ENCODE measurements around the gene SGTA.
A peak's percentile ranks its signal among the peaks of the same experiment; 100 is the strongest.
"Not testable (repeated sequence)": the region's sequence is repeated elsewhere in the genome, so short reads cannot be mapped to it uniquely, and the experiment has no call there.

SGTA gene, protein sequence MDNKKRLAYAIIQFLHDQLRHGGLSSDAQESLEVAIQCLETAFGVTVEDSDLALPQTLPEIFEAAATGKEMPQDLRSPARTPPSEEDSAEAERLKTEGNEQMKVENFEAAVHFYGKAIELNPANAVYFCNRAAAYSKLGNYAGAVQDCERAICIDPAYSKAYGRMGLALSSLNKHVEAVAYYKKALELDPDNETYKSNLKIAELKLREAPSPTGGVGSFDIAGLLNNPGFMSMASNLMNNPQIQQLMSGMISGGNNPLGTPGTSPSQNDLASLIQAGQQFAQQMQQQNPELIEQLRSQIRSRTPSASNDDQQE

DNA sequence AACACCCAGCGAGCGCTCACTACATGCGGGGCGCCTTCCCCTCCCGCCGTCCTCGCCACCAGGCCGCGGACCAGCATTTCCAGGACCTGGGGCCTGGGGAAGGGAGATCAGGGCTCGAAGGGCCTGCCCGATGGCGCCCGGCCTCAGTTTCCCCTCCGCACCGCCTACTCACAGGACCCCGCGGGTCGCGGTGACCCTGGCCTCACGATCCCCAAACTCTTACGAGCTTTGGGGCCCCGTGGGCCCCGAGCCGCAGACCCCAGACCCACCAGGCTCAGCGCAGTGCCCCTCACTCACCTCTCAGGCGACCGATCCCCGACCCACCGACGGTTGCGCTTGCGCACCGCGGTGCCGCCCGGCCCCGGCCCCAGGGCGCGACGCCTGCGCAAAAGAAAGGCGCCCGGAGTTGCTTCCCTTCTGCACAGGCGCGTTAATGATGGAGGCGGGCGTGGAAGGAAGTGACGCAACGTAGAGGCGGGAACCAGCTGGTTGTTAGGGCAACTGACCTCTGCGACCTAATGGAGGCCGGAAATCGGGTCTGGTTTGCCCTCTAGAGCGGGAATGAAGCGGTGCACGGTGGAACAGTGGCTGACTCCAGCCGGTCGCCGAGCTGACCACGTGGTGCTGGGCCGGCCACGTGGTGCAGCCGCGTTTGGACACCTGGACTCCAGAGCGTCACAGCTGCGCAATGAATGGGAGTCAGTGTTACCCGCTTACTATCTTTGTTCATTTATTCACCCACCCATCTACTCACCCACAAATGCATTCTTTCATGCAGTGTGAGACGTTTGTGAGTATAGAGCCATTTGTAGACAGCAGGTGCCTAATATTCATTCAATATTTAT, at the start of gene SGTA:
Gene SGTA (minus strand): TSS at position 338 of the 845 bp plus-strand sequence. CDS start 14,205 bp downstream, outside the sequence.
- DNase-seq = peak; percentile 96

DNA sequence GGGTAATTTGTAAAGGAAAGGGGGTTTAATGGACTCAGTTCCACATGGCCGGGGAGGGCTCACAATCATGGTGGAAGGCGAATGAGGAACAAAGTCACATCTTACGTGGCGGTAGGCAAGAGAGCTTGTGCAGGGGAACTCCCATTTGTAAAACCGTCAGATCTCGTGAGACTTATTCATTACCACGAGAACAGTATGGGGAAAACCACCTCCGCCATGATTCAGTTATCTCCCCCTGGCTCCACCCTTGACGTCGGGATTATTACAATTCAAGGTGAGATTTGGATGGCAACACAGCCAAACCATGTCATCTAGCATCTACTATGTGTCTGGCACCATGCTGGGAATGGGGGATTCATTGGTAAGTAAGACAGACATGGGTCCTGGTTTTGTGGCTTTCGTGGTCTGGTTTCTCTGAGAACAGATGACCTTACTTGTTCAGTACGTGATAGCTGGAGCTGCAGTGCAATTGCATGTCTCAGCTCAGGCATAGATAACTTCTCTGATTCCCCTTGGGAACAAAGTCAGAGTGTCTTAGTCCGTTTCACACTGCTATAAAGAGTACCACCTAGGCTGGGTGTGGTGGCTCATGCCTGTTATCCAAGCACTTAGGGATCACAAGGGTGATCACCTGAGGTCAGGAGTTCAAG, 44.9 kb upstream of the SGTA start:
- DNase-seq = no peak

DNA sequence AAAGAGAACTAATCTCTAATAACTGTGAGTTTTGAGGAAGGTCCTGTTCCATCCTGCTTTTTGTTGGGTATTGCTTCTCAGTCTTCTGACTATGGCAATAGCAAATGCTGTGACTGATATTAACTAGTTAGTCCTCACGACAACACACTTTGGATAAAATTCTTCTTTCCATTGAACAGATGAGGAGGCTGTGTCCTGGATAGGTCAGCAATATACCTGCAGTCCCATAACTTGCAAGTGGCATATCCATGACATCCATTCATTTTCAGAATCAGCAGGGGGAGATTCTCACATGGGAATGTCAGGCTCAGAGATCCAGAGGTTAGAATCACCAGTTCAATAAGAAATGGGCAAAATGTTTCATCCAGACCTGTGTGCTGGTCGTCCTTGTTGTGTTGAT, 43.9 kb upstream of the SGTA start:
- DNase-seq = no peak

DNA sequence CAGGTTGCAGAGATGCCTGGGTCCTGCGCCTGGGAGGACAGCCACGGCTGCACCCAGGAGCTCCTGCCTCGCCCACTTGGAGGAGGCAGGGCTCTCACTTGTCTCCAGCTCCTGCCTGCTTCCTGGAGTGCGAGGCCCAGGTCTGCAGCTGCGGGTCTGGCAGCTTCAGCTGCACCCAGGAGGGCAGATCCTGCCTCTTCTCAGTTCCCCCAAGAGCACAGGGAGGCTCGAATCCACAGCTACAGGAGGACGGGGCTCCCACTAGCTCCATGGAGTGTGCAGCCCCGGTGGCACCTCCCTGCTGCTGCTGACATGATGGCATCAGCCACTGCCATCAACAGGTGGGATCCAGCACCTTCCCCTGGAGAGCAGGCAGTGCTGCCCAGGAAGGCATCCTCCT, 41.1 kb upstream of the SGTA start:
- no peak for DNase-seq

DNA sequence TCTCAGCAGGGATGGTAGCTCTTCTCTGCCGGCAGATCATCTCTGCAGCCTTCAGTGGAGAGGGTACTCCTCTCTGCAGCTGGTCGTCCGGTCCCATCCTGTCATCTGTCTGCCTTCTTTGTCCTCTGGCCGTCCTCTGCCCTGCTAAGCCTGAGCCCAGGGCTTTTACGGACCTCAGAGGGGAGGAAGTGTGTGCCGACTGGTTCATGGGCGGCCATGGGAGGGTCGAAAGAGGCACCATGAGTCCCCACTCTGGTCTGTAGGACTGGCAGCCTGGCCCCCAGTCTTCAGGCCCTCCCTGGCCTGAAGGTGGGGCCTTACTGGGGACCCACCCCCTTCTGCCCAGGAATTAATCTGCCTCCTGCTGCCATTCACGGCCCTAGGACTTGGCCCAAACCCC, 40.6 kb upstream of the SGTA start:
- no peak for DNase-seq

DNA sequence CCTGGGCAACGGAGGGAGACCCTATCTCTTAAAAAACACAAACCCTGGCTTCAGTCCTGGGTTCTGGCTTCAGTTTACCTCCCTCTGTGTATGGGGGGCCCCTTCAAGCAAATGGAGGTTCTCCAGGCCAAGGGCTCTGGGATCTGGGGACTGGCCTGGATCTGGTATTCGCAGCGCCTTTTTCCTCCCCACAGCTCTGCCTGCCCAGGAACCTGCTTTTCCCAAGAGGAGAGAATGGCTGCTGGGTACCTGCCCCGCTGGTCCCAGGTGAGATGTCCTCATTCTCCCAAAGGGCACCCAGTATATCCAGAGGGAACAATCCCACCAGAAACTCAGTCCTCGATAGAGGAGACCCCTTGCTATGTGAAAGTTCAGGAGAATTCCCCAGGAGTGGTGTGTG, 39.8 kb upstream of the SGTA start:
- DNase-seq = no peak

DNA sequence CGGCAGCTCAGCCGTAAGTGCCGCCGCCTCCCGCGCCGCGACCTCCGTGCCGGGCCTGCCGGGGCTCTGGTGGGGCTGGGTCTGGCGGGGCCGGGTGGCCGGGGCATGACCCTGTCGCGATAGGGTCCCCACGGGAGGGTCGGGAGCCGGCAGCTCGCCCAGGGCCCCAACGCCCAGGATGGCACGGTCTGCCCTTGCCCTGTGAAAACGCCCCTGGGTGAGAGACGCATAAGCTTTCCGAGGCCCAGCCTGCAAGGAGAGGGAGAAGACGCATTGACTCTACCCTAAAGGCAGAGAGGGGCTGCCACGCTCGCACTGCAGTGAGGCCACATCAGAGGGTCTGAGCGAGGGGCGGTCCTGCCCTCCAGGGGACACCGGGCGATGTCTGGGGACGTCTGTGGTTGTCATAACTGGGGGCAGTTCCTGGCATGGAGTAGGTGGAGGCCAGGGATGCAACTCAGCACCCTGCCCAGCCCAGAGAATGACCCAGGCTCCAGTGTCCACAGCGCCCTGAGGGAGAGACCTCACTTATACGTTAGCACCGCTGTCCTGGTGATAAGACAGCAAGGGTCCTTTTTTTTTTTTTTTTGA, 37.1 kb upstream of the SGTA start:
- peak; percentile 5 for DNase-seq

DNA sequence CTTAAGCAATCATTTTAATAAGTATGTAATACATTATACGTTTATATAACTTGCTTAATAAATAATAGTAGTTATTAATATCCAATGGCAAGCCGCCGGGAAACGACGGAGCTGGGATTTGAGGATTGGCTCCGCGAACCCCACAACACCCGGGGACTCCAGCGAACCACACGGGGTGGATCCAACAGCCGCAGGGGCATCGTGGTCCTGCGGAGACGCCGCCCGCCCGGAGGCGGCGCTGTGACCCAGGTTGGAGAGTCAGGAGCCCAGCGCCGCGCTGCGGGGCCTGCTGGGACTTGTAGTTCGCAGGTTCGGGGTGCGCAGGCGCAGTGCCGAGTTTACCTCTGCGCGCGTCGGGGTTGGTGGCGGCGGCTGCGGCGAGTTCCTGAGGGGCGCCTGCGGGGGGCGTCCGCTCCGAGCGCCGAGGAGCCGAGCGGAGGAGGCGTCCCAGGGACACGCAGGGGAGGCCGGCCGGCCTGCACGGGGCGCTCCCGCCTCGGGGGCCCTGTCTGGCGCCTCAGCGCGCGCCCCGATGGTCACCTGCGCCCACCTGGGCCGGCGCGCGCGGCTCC, 36.6 kb upstream of the SGTA start, which contains the start of gene ZNF554:
Gene ZNF554 (plus strand): TSS at position 329 of the 572 bp plus-strand sequence. CDS start 204 bp downstream, at position 533.
- DNase-seq = peak; percentile 91

DNA sequence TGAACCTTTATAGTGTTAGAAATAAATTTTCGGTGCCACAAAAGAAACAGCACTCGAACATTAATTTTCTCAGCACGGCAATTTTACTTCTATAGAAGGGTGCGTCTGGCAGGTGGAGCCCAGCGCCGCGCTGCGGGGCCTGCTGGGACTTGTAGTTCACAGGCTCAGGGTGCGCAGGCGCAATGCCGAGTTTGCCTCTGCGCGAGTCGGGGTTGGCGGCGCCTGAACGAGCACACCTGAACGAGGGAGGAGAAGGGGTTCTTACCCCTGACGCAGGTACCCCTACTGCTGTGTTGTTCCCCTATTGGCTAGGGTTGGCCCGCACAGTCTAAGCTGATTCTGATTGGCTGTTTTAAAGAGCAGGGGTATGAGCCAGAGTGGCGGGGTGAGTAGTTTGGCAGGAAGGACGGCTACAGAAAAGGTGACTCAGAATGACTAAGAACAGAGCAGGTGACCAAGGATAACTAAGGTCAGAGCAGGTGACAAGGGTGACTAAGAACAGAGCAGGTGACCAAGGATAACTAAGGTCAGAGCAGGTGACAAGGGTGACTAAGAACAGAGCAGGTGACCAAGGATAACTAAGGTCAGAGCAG, 34.3 kb upstream of the SGTA start:
- not testable (repeated sequence) for DNase-seq

DNA sequence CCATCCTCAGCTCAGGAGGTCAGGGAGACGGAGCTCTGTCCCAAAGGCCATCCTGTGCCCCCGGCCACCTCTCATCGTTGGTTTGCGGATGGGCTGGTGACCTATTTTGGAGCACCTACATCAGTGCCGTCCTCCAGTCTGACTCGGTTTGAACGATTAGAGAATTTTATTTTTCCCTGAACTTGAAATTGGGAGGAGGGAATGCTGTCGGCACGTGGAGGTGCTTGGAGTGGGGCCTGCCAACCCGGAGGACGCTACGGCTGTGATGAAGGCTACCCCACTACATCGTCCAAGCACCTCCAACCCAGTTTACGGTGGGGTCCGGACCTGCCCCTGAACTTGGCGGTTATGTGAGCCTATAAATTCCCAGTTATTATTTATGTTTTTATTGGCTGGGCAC, 33.6 kb upstream of the SGTA start:
- no peak for DNase-seq

DNA sequence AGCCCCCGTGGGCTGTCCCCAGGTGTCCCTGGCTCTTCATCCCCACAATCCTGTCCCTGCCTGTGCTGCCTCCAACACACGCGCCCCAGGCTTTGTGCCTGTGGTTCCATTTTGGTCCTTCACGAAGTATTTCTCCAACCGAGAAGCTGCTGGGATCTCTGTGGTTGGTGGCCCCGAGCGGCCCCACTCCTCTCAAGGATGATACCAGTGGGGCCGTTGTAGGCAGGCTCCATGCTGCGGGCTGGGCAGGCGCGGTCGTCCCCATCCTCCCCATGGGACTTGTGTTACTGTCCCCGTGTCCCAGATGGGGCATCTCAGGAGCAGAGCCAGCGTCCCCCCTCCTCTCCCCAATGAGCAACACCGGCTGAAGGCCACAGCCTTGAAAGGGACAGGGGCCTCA, 32.9 kb upstream of the SGTA start:
- no peak for DNase-seq

DNA sequence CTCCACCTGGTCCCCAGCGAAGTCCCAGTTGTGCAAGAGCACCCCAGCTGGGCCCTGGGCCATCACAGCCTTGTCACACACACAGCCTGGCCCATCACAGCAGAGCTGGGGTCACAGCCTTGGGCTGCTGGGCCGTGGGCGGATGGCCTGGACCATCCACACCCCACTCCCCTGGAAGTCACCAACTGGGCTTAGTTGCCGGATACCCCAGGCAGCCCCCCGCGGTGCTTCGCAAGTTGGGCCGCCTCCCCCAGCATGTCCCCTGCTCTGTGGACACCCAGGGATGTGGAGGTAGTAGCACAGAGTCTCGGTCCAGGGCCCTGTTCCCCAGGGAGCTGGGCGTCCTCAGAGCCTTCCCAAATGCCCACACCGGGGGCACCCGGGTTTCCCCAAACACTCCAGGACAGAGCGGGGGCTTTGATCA, 32.1 kb upstream of the SGTA start:
- DNase-seq = no peak

DNA sequence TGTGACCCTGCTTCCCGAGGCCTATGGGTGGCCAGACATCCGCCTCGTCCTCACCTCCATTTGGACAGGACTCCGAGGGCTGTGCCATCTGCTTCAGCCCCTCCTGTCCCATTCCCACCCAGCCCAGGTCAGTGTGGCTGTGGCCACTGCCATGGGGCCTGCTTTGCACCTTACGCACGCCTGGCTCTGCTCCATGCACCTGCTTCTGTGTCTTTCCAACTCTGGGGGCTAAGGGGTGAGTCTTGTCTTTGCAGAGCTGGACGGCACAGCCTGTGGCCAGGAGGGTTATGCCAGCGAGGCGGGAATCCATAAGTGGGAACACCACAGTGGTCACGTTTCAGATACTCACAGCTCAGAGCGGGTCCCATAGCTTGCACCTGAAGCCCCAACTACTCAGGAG, 31.4 kb upstream of the SGTA start:
- DNase-seq = no peak

DNA sequence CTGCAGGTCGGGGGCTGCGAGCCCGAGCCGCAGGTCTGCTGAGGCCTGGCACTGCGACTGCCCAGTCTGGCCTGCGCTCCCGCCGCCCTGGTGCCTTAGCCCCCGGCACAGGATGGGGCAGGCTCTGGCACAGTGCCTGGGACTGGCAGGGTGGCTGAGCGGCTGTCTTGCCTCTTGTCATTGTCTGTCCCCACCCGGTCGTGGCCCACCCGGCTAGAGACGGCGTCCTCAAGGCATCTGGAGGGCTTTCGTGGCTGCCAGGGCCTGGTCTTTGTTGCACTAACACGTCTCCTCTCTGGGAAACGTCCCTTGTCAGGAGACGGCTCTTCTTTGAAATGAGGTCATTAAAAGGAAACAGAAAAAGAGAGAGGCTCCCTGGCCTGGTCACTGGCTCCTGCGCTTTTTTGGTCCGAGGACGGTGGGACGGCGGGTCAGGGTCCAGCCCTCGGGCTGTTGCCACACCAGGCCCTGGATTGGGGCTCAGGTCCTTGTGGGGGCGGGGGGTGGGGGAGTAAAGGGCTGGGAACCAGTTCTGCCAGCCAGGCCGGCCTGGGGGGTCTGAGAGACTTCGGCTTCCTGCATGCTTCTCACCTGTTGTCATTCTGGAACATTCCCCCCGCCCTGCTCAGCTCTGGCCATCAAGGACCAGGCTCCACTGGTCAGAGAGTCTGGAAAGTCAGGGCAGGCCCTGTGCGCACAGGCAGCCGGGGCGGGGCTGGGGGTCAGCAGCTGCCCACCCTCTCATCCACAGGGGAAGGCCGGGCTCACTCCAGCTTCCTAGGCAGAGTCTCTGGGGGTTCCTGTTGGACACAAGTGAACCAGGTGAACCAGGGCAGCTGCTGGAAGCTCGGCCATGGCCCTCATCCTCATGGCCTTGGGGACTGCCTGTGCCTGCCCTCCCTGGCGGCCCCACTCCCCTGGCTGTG, 30.4 kb upstream of the SGTA start:
- DNase-seq = no peak

DNA sequence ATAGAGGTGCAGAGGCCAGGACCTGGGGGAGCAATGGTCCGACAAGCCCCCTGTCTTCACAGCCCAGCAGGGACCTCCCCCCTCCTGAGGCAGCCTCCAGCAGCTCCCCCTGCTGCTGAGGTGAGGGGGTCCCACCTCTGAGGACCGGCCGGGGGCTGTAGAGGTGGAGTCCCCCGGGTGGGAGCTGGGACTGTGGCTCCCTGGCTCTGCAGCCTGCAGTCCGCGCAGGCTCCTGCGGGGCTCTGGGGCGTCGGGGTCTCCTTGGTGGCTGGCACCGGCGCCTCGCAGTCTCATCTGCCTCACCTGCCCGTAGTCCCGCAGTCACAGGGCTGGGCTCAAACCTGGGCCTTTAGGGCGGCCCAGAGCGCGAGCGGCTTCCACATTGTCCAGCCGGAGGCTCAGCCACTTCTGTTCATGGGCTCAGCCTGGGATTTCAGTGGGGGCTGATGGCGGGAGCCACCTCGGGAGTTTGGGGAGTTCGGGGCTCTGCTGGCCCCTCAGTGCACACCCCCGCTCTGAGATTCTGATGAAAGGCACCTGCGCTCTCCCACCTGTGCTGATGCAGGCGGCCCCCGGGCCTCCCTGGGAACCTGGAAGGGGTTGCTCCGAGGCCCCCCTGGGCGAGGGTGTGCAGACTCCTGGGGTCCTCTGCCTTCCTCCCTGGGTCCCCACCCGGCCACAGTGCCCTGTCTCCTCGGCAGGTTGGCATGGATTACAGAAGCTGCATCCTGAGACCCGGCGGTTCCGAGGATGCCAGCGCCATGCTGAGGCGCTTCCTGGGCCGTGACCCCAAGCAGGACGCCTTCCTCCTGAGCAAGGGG, 29.6 kb upstream of the SGTA start:
- DNase-seq = no peak

DNA sequence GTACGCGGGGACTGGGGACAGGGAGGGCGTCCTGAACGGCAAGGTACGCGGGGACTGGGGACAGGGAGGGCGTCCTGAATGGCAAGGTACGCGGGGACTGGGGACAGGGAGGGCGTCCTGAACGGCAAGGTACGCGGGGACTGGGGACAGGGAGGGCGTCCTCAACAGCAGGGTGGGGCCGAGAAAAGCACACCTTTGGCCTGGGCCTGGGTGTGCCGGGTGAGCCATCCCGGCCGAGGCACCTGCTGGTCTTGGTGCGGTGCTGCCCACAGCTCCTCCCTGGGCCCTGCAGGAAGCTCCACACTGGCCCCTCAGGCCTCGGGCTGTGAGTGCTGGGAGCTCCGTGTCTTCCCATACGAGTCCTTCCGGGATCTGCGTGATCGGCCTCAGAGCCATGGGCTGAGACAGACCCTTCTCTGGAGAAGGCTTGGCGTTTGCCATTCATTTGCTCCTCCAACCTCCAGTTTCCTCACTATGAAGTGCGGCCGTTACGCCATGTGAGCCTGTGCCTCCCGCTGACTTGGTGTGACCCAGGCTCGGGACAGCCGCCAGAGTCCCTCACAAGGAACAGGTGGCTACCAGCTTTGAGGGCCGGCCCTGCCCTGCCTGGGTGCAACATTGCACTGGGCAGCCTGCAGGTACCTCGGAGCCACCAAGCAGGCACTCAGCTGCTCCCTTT, 28.8 kb upstream of the SGTA start:
- no peak for DNase-seq

DNA sequence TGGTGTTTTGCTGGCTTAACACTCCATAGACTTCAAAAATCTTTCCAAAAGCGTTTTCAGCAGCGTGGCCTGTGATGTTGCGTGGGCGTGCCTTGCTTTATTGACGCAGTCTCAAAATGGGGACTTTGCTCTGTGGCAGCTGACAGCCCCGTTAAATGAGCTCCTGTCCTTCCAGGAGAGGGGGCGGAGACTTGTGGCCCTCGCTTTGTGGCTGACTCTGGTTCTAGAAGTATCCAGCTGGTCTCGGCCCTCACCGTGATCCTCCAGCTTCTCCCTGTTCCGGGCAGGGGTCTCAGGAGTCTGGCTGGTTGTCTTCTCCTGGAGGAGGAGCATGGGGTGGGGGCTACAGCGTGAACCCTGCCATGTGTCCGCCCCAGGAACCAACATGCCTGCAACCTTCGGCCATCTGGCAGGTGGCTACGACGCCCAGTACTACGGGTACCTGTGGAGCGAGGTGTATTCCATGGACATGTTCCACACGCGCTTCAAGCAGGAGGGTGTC, 28.2 kb upstream of the SGTA start:
- no peak for DNase-seq

DNA sequence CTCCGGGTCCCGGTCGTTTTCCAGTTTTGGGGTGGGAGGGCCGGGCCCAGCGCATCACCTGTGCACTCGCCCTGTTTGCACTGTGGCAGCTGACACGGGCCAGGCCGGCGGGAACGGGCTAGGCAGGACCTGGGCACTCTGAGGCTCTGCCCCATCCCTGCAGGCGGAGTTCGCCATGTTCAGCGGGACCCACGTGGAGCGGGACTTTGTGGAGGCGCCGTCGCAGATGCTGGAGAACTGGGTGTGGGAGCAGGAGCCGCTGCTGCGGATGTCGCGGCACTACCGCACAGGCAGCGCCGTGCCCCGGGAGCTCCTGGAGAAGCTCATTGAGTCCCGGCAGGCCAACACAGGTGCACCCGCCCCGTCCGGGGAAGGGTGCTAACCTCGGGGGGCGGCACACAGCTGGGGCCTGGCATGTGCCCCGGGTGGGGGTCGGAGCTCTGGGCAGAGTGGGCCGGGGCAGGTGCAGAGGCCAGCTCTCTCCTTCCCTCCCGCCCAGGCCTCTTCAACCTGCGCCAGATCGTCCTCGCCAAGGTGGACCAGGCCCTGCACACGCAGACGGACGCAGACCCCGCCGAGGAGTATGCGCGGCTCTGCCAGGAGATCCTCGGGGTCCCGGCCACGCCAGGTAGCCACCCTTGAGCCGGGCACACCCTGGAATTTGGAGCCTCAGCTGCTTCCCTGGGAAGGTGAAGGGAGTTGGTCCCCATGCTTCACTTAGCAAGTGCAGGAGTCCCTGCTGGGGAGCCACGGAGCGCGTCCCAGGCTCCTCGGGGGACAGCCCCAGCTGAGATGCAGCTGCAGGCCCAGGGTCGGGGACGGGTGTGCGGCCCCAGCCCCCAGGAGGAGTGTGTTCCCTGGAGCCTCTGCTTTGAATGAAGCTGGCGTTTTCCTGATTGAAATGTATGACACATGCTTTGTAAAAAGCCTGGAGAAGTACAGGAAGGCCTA, 27.3 kb upstream of the SGTA start:
- no peak for DNase-seq

Measured in NCI-H2171 (cell line).